Activated T-cell treated with anti-CD3 and anti-CD28 coated beads, Interleukin-2, amount 50 U/mL, for 72 hours (primary cell): Measurements from ENCODE around the gene ACSM4. TPM values are rescaled to one million over a fixed set of nuclear protein-coding genes. Genes with fewer than 3 reads are reported as not detected.
"Not testable (repeated sequence)": the region's sequence is repeated elsewhere in the genome, so short reads cannot be mapped to it uniquely, and the experiment has no call there.

Source experiments
- ATAC-seq, 2 donors: fragments of 150-1000 bp; cut with Tn5 transposase; replicated peaks in 1 of 2; 2 replicates each; pipeline ENCODE4 v1.10.0; 2021; ENCODE audit warnings: moderate library complexity in 2 of 2, mild to moderate bottlenecking in 1 of 2
- DNase-seq, 2 donors: peaks; one replicate each; pipeline ENCODE4 v3.0.0; 2021 to 2022; ENCODE audit warnings: mixed read lengths in 1 of 2
- H3K27ac Mint-ChIP-seq: one replicate; pipeline ENCODE4 v1.8.0; 2022; ENCODE audit warnings: mild to moderate bottlenecking, moderate library complexity, mixed read lengths
- H3K27me3 Mint-ChIP-seq: one replicate; pipeline ENCODE4 v1.8.0; 2022; ENCODE audit warnings: low read depth, mixed read lengths
- H3K36me3 Mint-ChIP-seq, 2 donors: one replicate each; pipeline ENCODE4 v1.8.0; 2022; ENCODE audit warnings: mixed read lengths in 2 of 2, mild to moderate bottlenecking in 1 of 2; ENCODE audit not compliant: insufficient read depth in 2 of 2
- H3K4me1 Mint-ChIP-seq: one replicate; pipeline ENCODE4 v1.8.0; 2022; ENCODE audit warnings: low read depth, mixed read lengths
- H3K4me3 Mint-ChIP-seq, 2 donors: one replicate each; pipeline ENCODE4 v1.8.0; 2022; ENCODE audit warnings: mild to moderate bottlenecking in 2 of 2, mixed read lengths in 2 of 2, moderate library complexity in 2 of 2
- H3K9me3 Mint-ChIP-seq, 2 donors: one replicate each; pipeline ENCODE4 v1.8.0; 2022; ENCODE audit warnings: mixed read lengths in 2 of 2
- total RNA-seq, 2 donors: library from RNA; stranded (reverse); gene quantifications; one replicate each; pipeline ENCODE4 v1.2.3, GENCODE V29; 2022

Gene ACSM4
- total RNA-seq, result not detected

GRCh38 chr12:7303772-7304171, at the start of gene ACSM4:
TSS of gene ACSM4 (plus strand) at chr12:7304072. CDS start at chr12:7304332, 260 bp downstream.
- no peak for ATAC-seq
- Mint-ChIP-seq H3K27me3 (peaks cover 11% of the 10 kb centered on the region), H3K27ac (no peak within 1 kb of the TSS), H3K4me3 (no peak within 1 kb of the TSS), H3K9me3 (no peaks in the 10 kb centered on the region), H3K36me3 (no peaks in the 10 kb centered on the region), H3K4me1 (no peaks in the 10 kb centered on the region)
- DNase-seq, result no peak

GRCh38 chr12:7259060-7259459, 44.8 kb upstream of the ACSM4 start:
- H3K4me3 Mint-ChIP-seq, result no peak overlapping the region
- H3K36me3 Mint-ChIP-seq, result no peaks in the 10 kb centered on the region
- ATAC-seq (no peak), DNase-seq (no peak)
- no peaks in the 10 kb centered on the region for H3K27me3 Mint-ChIP-seq
- H3K4me1 Mint-ChIP-seq, result no peaks in the 10 kb centered on the region
- no peaks in the 10 kb centered on the region for H3K9me3 Mint-ChIP-seq
- no peak overlapping the region for H3K27ac Mint-ChIP-seq

- Mint-ChIP-seq H3K27me3 (no peaks in the 10 kb centered on the region), H3K9me3 (no peaks in the 10 kb centered on the region), H3K4me1 (no peaks in the 10 kb centered on the region), H3K27ac (no peak overlapping the region), H3K4me3 (no peak overlapping the region), H3K36me3 (no peaks in the 10 kb centered on the region)
- ATAC-seq (no peak), DNase-seq (no peak)
Measured at GRCh38 chr12:7264538-7264937, 39.3 kb upstream of the ACSM4 start.

GRCh38 chr12:7265251-7265650, 38.6 kb upstream of the ACSM4 start:
- ATAC-seq (no peak), DNase-seq (no peak)
- H3K27me3 Mint-ChIP-seq, result no peaks in the 10 kb centered on the region
- no peaks in the 10 kb centered on the region for H3K36me3 Mint-ChIP-seq
- no peaks in the 10 kb centered on the region for H3K4me1 Mint-ChIP-seq
- no peak overlapping the region for H3K27ac Mint-ChIP-seq
- no peak overlapping the region for H3K4me3 Mint-ChIP-seq
- no peaks in the 10 kb centered on the region for H3K9me3 Mint-ChIP-seq

GRCh38 chr12:7269273-7269672, 34.6 kb upstream of the ACSM4 start:
- Mint-ChIP-seq H3K9me3 (no peaks in the 10 kb centered on the region), H3K27me3 (no peaks in the 10 kb centered on the region), H3K27ac (no peak overlapping the region), H3K4me3 (no peak overlapping the region), H3K4me1 (no peaks in the 10 kb centered on the region), H3K36me3 (no peaks in the 10 kb centered on the region)
- no peak for DNase-seq
- ATAC-seq, result no peak

GRCh38 chr12:7271893-7272514, 31.9 kb upstream of the ACSM4 start:
- DNase-seq (no peak), ATAC-seq (no peak)
- H3K4me3 Mint-ChIP-seq, result no peak overlapping the region
- H3K9me3 Mint-ChIP-seq, result no peaks in the 10 kb centered on the region
- H3K4me1 Mint-ChIP-seq, result no peaks in the 10 kb centered on the region
- H3K27ac Mint-ChIP-seq, result no peak overlapping the region
- H3K36me3 Mint-ChIP-seq, result no peaks in the 10 kb centered on the region
- H3K27me3 Mint-ChIP-seq, result peaks cover 13% of the 10 kb centered on the region

- not testable (repeated sequence) for H3K4me3 Mint-ChIP-seq, DNase-seq, H3K9me3 Mint-ChIP-seq, H3K27ac Mint-ChIP-seq, H3K36me3 Mint-ChIP-seq, H3K4me1 Mint-ChIP-seq, ATAC-seq
- peaks cover 13% of the 10 kb centered on the region for H3K27me3 Mint-ChIP-seq
Measured at GRCh38 chr12:7275482-7275881, 28.4 kb upstream of the ACSM4 start.

GRCh38 chr12:7282844-7283243, 21.0 kb upstream of the ACSM4 start:
- no peaks in the 10 kb centered on the region for H3K4me1 Mint-ChIP-seq
- no peak for DNase-seq
- no peak overlapping the region for H3K4me3 Mint-ChIP-seq
- no peak overlapping the region for H3K27ac Mint-ChIP-seq
- peaks cover 14% of the 10 kb centered on the region for H3K27me3 Mint-ChIP-seq
- H3K36me3 Mint-ChIP-seq, result peaks cover 0 to 2% of the 10 kb centered on the region in 2 donors
- no peak for ATAC-seq
- H3K9me3 Mint-ChIP-seq, result peaks cover 11 to 12% of the 10 kb centered on the region in 2 donors

GRCh38 chr12:7289743-7290142, 14.1 kb upstream of the ACSM4 start:
- no peak for ATAC-seq
- Mint-ChIP-seq H3K9me3 (peaks cover 12 to 15% of the 10 kb centered on the region in 2 donors), H3K4me3 (no peak overlapping the region), H3K27ac (no peak overlapping the region), H3K27me3 (peaks cover 14% of the 10 kb centered on the region), H3K4me1 (no peaks in the 10 kb centered on the region), H3K36me3 (peaks cover 0 to 4% of the 10 kb centered on the region in 2 donors)
- DNase-seq, result no peak

- DNase-seq, H3K27ac Mint-ChIP-seq, ATAC-seq, H3K36me3 Mint-ChIP-seq, H3K4me3 Mint-ChIP-seq, H3K4me1 Mint-ChIP-seq: not testable (repeated sequence)
- peaks cover 9 to 12% of the 10 kb centered on the region in 2 donors for H3K9me3 Mint-ChIP-seq
- peaks cover 11% of the 10 kb centered on the region for H3K27me3 Mint-ChIP-seq
Measured at GRCh38 chr12:7290588-7290987, 13.3 kb upstream of the ACSM4 start.

- no peak overlapping the region for H3K27ac Mint-ChIP-seq
- H3K4me3 Mint-ChIP-seq, result no peak overlapping the region
- DNase-seq (no peak), ATAC-seq (no peak)
- H3K36me3 Mint-ChIP-seq, result peaks cover 0 to 1% of the 10 kb centered on the region in 2 donors
- peaks cover 3% of the 10 kb centered on the region in 2 donors for H3K9me3 Mint-ChIP-seq
- no peaks in the 10 kb centered on the region for H3K27me3 Mint-ChIP-seq
- no peaks in the 10 kb centered on the region for H3K4me1 Mint-ChIP-seq
Measured at GRCh38 chr12:7292300-7292699, 11.6 kb upstream of the ACSM4 start.

GRCh38 chr12:7293670-7294069, 10.2 kb upstream of the ACSM4 start:
- Mint-ChIP-seq H3K4me1 (no peaks in the 10 kb centered on the region), H3K27ac (no peak overlapping the region), H3K9me3 (peaks cover 3% of the 10 kb centered on the region in 2 donors), H3K4me3 (no peak overlapping the region), H3K27me3 (no peaks in the 10 kb centered on the region), H3K36me3 (peaks cover 0 to 1% of the 10 kb centered on the region in 2 donors)
- no peak for DNase-seq
- ATAC-seq, result no peak

GRCh38 chr12:7295529-7295928, 8.3 kb upstream of the ACSM4 start:
- Mint-ChIP-seq H3K4me1 (no peaks in the 10 kb centered on the region), H3K27ac (no peak overlapping the region), H3K9me3 (peaks cover 2 to 3% of the 10 kb centered on the region in 2 donors), H3K36me3 (peaks cover 0 to under 1% of the 10 kb centered on the region in 2 donors), H3K27me3 (no peaks in the 10 kb centered on the region), H3K4me3 (no peak overlapping the region)
- no peak for DNase-seq
- ATAC-seq, result no peak

- no peak for ATAC-seq
- H3K4me3 Mint-ChIP-seq, result no peak overlapping the region
- DNase-seq, result no peak
- no peaks in the 10 kb centered on the region for H3K4me1 Mint-ChIP-seq
- no peaks in the 10 kb centered on the region for H3K27me3 Mint-ChIP-seq
- H3K9me3 Mint-ChIP-seq, result no peaks in the 10 kb centered on the region
- no peaks in the 10 kb centered on the region for H3K36me3 Mint-ChIP-seq
- no peak overlapping the region for H3K27ac Mint-ChIP-seq
Measured at GRCh38 chr12:7297865-7298264, 6.0 kb upstream of the ACSM4 start.
